ENCODE results near the gene C12orf42. TPM values are rescaled to one million over a fixed set of nuclear protein-coding genes. Genes with fewer than 3 reads are reported as not detected.

C12orf42 gene
- total RNA-seq, 1 donor from 2014 or later: not detected

- no peaks in the 10 kb centered on the region for H3K9me3 Mint-ChIP-seq (ENCODE audit: unreplicated experiment)
- no peaks in the 10 kb centered on the region for H3K4me1 Mint-ChIP-seq (ENCODE audit: unreplicated experiment)
- TF ChIP-seq, protein P1, sequence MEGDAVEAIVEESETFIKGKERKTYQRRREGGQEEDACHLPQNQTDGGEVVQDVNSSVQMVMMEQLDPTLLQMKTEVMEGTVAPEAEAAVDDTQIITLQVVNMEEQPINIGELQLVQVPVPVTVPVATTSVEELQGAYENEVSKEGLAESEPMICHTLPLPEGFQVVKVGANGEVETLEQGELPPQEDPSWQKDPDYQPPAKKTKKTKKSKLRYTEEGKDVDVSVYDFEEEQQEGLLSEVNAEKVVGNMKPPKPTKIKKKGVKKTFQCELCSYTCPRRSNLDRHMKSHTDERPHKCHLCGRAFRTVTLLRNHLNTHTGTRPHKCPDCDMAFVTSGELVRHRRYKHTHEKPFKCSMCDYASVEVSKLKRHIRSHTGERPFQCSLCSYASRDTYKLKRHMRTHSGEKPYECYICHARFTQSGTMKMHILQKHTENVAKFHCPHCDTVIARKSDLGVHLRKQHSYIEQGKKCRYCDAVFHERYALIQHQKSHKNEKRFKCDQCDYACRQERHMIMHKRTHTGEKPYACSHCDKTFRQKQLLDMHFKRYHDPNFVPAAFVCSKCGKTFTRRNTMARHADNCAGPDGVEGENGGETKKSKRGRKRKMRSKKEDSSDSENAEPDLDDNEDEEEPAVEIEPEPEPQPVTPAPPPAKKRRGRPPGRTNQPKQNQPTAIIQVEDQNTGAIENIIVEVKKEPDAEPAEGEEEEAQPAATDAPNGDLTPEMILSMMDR (IDR thresholded peaks at IDR 0.05): no peak
- no peak for DNase-seq (ENCODE audit: extremely low spot score, unreplicated experiment)
- H3K36me3 Mint-ChIP-seq (ENCODE audit: unreplicated experiment): no peaks in the 10 kb centered on the region
- no peaks in the 10 kb centered on the region for H3K27me3 Mint-ChIP-seq (ENCODE audit: unreplicated experiment)
- H3K27ac Mint-ChIP-seq (ENCODE audit: unreplicated experiment): no peak overlapping the region
- no peak overlapping the region for H3K4me3 Mint-ChIP-seq (ENCODE audit: unreplicated experiment)
Measured at GRCh38 chr12:103331643-103332042, 164.1 kb downstream of the C12orf42 start.

- no peak overlapping the region for H3K4me3 Mint-ChIP-seq (ENCODE audit: unreplicated experiment)
- H3K27me3 Mint-ChIP-seq (ENCODE audit: unreplicated experiment): no peaks in the 10 kb centered on the region
- TF ChIP-seq, protein P1 (IDR thresholded peaks at IDR 0.05): no peak
- no peaks in the 10 kb centered on the region for H3K36me3 Mint-ChIP-seq (ENCODE audit: unreplicated experiment)
- DNase-seq (ENCODE audit: extremely low spot score, unreplicated experiment): no peak
- H3K4me1 Mint-ChIP-seq (ENCODE audit: unreplicated experiment): no peaks in the 10 kb centered on the region
- H3K9me3 Mint-ChIP-seq (ENCODE audit: unreplicated experiment): no peaks in the 10 kb centered on the region
- H3K27ac Mint-ChIP-seq (ENCODE audit: unreplicated experiment): no peak overlapping the region
Measured at GRCh38 chr12:103330672-103331071, 165.1 kb downstream of the C12orf42 start.

DNA sequence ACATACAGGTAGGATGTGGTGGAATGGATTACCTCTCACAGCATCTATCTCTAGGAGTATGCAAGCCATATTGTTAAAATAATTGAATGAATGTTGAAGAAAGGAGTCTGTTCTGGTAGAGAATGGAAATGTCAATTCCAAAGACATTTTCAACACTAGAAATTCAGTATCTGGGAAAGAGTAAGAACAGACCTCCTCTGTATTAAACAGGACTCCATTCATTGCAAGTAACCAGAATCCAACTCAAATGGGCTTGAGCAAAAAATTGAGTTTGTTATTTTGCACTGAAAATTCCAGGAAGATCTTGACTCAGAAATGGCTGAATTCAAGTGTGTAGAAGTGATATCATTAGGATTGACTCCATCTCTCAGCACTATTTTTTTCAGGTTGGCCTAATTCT lies 168.1 kb downstream of the C12orf42 start:
- H3K9me3 Mint-ChIP-seq (ENCODE audit: unreplicated experiment): no peaks in the 10 kb centered on the region
- H3K4me3 Mint-ChIP-seq (ENCODE audit: unreplicated experiment): no peak overlapping the region
- no peaks in the 10 kb centered on the region for H3K4me1 Mint-ChIP-seq (ENCODE audit: unreplicated experiment)
- no peak overlapping the region for H3K27ac Mint-ChIP-seq (ENCODE audit: unreplicated experiment)
- H3K36me3 Mint-ChIP-seq (ENCODE audit: unreplicated experiment): no peaks in the 10 kb centered on the region
- no peak for DNase-seq (ENCODE audit: extremely low spot score, unreplicated experiment)
- TF ChIP-seq, protein P1 (IDR thresholded peaks at IDR 0.05): no peak
- no peaks in the 10 kb centered on the region for H3K27me3 Mint-ChIP-seq (ENCODE audit: unreplicated experiment)

GRCh38 chr12:103326190-103326589 lies 169.6 kb downstream of the C12orf42 start:
- Mint-ChIP-seq H3K27ac (ENCODE audit: unreplicated experiment) (no peak overlapping the region), H3K36me3 (ENCODE audit: unreplicated experiment) (no peaks in the 10 kb centered on the region), H3K9me3 (ENCODE audit: unreplicated experiment) (no peaks in the 10 kb centered on the region), H3K27me3 (ENCODE audit: unreplicated experiment) (no peaks in the 10 kb centered on the region), H3K4me1 (ENCODE audit: unreplicated experiment) (no peaks in the 10 kb centered on the region), H3K4me3 (ENCODE audit: unreplicated experiment) (no peak overlapping the region)
- TF ChIP-seq, protein P1 (IDR thresholded peaks at IDR 0.05): no peak
- no peak for DNase-seq (ENCODE audit: extremely low spot score, unreplicated experiment)

GRCh38 chr12:103318566-103318965 lies 177.2 kb downstream of the C12orf42 start:
- no peaks in the 10 kb centered on the region for H3K27me3 Mint-ChIP-seq (ENCODE audit: unreplicated experiment)

More at GRCh38 chr12:103318566-103318965, 177.2 kb downstream of the C12orf42 start:
- Mint-ChIP-seq H3K9me3 (ENCODE audit: unreplicated experiment) (peaks cover 6% of the 10 kb centered on the region), H3K27ac (ENCODE audit: unreplicated experiment) (no peak overlapping the region), H3K4me3 (ENCODE audit: unreplicated experiment) (no peak overlapping the region), H3K4me1 (ENCODE audit: unreplicated experiment) (no peaks in the 10 kb centered on the region), H3K36me3 (ENCODE audit: unreplicated experiment) (no peaks in the 10 kb centered on the region)
- DNase-seq (ENCODE audit: extremely low spot score, unreplicated experiment): no peak
- TF ChIP-seq, protein P1 (IDR thresholded peaks at IDR 0.05): no peak
